ENCODE results near the gene IMMP2L.
"Not testable (repeated sequence)": the region's sequence is repeated elsewhere in the genome, so short reads cannot be mapped to it uniquely, and the experiment has no call there.

IMMP2L gene

GRCh38 chr7:111561904-111562732 is at the start of gene IMMP2L:
Gene IMMP2L, minus strand, starts transcription at chr7:111562492.
- DNase-seq = peak; percentile 87

GRCh38 chr7:111609483-111610254 is 47.4 kb upstream of the IMMP2L start:
- not testable (repeated sequence) for DNase-seq

DNA sequence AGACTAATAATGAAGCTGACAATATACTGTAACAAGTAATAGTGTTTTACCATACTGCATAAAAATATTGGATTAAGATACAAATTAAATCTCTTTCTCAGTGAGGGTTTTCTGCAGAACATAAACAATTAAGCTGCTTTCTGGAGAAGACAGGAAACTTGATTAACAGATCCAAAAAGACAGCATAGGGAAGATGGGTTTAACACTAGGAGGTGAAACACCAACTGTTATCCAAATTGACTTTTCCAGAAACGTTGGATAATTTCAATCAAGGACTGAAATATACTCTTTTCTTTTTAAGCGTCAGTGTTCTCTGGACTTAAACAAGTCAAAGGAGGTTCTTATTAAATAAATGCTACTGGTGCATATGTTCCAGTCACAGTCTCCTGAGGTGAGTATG is 45.3 kb upstream of the IMMP2L start:
- no peak for DNase-seq

DNA sequence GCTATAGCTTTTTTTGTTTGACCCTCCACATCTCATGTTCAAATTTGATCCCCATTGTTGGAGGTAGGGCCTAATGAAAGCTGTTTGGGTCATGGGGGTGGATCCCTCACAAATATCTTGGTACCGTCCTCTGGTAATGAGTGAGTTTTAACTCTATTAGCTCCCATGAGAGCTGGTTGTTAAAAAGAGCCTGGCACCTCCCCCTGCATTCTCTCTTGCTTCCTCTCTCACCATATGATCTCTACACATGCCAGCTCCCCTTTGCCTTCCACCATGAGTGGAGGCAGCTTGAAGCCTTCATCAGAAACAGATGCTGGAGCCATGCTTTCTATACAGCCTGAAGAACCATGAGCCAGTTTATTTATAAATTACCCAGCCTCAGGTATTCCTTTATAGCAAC is 43.0 kb upstream of the IMMP2L start:
- DNase-seq = peak; percentile 13

- DNase-seq = no peak
These were observed 37.8 kb upstream of the IMMP2L start for GRCh38 chr7:111600091-111600490.

- DNase-seq = no peak
These were observed 33.5 kb upstream of the IMMP2L start for GRCh38 chr7:111595780-111596179.

DNA sequence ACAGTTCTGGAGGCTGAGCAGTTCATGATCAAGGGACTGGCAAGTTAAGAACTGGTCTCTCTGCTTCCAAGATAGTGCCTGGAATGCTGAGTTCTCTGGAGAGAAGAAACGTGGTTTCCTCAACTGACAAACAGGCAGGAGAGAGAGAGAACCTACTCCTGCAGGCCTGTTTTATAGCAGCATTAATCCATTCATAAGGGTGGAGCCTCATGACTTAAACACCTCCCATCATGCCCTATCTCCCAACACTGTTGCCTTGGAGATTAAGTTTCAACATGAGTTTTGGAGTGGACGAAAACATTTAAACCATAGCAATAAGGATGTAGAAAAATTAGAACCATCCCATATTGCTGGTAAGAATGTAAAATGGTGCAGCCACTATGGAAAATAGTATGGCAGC is 32.3 kb upstream of the IMMP2L start:
- DNase-seq = no peak

DNA sequence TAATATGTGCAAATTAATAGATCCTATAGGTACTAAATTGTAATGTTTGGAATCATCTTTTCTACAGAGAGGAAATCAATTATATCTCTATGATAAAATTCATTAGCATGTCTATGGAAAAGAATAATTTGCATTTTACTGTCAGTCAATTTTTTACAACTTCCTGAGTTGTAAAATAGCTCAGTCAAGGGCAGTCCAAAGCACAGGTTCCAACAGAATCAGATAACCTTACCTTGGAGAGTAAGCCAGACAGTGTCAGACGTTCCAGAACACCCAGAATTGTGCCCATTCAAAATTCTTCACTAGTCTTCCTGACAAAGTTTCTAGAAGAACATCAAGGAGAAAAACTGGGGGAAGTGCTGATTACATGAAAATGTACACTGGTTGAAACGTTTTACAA is 31.1 kb upstream of the IMMP2L start:
- no peak for DNase-seq

DNA sequence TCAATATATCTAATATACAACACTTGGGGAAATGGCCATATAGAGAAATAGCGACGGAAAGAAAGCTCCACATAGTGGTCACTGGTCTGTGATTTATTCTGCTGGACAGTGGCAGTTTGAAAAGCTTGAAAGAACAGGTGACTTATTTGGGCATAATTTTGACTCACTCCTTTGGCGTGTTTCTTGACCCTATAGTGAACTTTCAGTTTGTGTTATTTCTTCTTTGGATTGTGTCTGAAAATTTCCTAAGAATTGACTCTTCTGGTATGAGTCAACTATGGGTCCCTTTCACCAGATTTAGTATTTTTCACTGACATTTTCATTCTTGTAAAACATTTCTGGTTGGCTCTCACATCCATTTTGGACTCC is 25.8 kb upstream of the IMMP2L start:
- no peak for DNase-seq

- no peak for DNase-seq
These were observed 25.2 kb upstream of the IMMP2L start for GRCh38 chr7:111587410-111588064.

- no peak for DNase-seq
These were observed 24.6 kb upstream of the IMMP2L start for GRCh38 chr7:111586711-111587409.

- DNase-seq = not testable (repeated sequence)
These were observed 19.6 kb upstream of the IMMP2L start for GRCh38 chr7:111581784-111582488.

DNA sequence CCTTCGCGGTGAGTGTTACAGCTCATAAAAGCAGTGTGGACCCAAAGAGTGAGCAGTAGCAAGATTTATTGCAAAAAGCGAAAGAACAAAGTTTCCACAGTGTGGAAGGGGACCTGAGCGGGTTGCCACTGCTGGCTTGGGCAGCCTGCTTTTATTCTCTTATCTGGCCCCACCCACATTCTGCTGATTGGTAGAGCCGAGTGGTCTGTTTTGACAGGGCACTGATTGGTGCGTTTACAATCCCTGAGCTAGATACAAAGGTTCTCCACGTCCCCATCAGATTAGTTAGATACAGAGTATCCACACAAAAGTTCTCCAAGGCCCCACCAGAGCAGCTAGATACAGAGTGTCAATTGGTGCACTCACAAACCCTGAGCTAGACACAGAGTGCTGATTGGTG is 18.9 kb upstream of the IMMP2L start:
- not testable (repeated sequence) for DNase-seq

DNA sequence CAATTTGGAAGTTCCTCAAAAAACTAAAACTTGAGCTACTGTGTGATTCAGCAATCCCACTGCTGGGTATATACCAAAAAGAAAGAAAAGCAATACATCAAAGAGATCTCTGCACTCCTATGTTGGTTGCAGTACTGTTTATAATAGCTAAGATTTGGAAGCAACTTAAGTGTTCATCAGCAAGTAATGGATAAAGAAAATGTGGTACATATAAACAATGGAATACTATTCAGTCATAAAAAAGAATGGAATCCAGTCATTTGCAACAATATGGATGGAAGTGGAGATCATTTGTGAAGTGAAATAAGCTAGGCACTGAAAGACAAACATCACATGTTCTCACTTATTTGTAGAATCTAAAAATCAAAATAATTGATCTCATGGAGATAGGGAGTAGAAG is 16.5 kb upstream of the IMMP2L start:
- DNase-seq = no peak

- no peak for DNase-seq
These were observed 9.4 kb upstream of the IMMP2L start for GRCh38 chr7:111571720-111572119.

- DNase-seq = no peak
These were observed 6.7 kb upstream of the IMMP2L start for GRCh38 chr7:111568870-111569462.

DNA sequence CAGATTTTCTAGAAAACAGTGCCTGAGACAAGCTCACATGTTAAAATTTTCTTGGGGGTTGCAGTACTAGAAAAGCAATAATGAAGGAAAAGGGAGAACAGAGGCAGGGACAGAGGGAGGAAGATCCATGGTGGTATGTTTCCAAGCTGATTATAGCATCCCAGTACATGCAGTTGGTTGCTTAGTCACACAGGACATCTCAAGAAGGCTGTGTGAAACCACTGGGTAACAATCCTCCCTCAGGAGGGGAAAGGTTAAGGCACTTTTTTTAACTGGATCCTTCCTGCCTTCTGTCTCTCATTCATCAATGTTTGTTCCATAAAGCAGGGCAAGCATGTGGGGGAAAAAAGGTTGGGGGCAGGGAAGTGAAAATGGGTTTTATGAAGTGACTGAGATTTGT is 6.1 kb upstream of the IMMP2L start:
- no peak for DNase-seq

DNA sequence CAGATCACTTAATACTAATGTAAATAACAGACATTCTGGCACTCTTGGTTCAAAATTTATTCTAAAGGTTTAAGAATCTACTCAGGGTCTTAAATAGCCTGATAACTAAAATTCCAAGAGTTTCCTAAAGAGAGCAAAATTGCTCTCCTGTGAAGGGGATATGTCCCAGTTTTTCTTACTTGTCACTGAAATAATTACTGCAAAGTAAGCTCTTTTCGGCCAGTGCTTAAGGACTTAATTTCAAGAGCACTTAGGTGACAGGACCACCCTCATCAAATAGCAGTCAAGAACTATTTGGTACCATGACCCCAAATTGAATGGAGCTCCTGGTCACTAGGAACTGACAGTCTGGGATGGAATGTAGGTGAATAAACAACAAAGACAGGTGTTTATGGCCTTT is 1.8 kb upstream of the IMMP2L start:
- DNase-seq = no peak

GRCh38 chr7:111561654-111561903 is 713 bp downstream of the IMMP2L start:
- DNase-seq = no peak

DNA sequence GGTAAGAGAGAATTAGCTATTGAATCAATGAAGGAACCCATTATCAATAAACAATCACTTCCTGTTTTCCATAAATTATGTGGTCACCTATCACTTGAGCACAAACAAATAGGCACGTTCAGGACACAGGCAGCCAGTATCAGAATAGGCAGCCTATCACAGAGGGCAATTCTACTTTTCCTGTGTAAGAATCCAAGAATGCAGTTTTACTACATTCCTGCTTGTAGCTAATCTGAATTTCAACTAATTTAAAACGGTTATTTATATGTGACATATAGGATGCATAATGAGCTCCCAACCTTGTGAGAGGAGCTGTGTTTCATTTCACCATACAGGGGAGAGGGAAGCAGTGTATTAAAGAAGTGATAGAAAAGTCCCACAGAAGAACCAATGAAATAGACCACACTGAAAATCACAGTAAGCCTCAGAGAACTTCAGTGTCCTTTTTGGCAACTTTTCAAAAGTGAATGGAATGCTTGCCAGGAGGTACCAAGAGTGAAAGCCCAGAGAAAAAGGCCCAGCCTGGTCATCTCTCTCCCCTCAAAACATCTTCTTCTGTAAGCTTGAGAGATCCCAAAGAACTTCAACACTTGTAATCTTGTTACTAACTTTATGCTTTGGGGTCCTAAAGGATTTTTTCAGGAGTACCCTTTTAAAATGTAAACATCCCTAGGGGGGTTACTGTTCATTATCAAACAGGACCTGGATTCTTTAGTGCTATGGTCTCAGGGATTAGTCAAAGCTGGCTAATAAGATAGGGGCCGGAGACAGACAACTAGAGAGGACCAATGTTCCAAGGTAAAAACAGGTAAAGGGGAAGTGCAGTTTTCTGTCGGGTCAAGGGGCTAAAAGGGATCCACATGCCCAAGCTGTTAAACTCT is 1.3 kb downstream of the IMMP2L start:
- no peak for DNase-seq

GRCh38 chr7:111558991-111559390 is 3.3 kb downstream of the IMMP2L start:
- no peak for DNase-seq
